ENCODE data around the gene PDZRN3. TPM values are rescaled to one million over a fixed set of nuclear protein-coding genes. Genes with fewer than 3 reads are reported as not detected.

PDZRN3 gene
- total and polyA plus RNA-seq, 2 donors from 2014 or later, result 9.5 to 13.2 TPM

- Histone ChIP-seq H3K9ac (ENCODE audit: low read length in 3 of 3) (no peak overlapping the region), H3K27ac (ENCODE audit: low read depth in 2 of 2, low read length in 2 of 2) (no peak overlapping the region), H3K4me3 (ENCODE audit: low read length in 3 of 3) (peak overlapping the region in 2 of 3 donors; percentile 1 to 39), H3K27me3 (ENCODE audit: control insufficient read depth, insufficient read depth, low read length) (no peaks in the 10 kb centered on the region), H3K36me3 (ENCODE audit: control insufficient read depth in 2 of 3, insufficient read depth in 3 of 3, low read length in 3 of 3) (no peaks in the 10 kb centered on the region), H3K4me1 (ENCODE audit: control insufficient read depth in 2 of 3, insufficient read depth in 2 of 3, low read depth in 1 of 3, low read length in 3 of 3) (peaks cover 7 to 12% (median 9%) of the 10 kb centered on the region in 3 donors), H3K9me3 (ENCODE audit: control insufficient read depth in 2 of 3, insufficient read depth in 1 of 3, low read length in 3 of 3) (no peaks in the 10 kb centered on the region)
- intact Hi-C loops (cut with DNase I), result loop anchor here (5.0 kb wide), 1 partner anchor 331 kb away; no protein-coding TSS in a partner anchor
- no peak for FAIRE-seq
- no peak for TF ChIP-seq CTCF (IDR thresholded peaks at IDR 0.05; ENCODE audit: borderline replicate concordance, extremely low read depth, insufficient read depth)
- peak in 4 of 5 donors; percentile 78 to 83 (median 80) for DNase-seq
These were observed 191.1 kb downstream of the PDZRN3 start for GRCh38 chr3:73433687-73434086.

DNA sequence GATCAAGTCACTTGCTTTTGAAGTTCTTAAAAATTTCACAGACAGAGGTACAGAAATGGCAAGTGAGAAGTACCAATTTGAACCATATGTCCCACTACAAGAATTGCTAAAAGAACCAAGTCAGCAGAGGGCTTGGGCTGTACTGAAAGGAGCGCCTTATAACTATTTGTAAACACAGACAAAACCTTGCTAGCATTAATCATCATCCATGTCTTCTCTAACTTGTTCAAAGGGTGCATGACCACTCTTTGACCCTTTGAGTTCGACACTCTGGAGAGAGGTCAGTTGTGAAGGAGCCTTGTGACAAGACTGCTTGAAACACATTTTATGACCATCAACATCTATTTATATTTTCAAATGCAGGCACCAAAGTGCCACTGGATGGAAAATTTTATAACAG, 191.7 kb downstream of the PDZRN3 start:
- TF ChIP-seq CTCF (IDR thresholded peaks at IDR 0.05; ENCODE audit: borderline replicate concordance, extremely low read depth, insufficient read depth), result no peak
- peak in 1 of 5 donors; percentile 35 for DNase-seq
- no peak for FAIRE-seq
- Histone ChIP-seq H3K4me3 (ENCODE audit: low read length in 3 of 3) (peak overlapping the region in 1 of 3 donors; percentile 1), H3K27ac (ENCODE audit: low read depth in 2 of 2, low read length in 2 of 2) (no peak overlapping the region), H3K9me3 (ENCODE audit: control insufficient read depth in 2 of 3, insufficient read depth in 1 of 3, low read length in 3 of 3) (no peaks in the 10 kb centered on the region), H3K4me1 (ENCODE audit: control insufficient read depth in 2 of 3, insufficient read depth in 2 of 3, low read depth in 1 of 3, low read length in 3 of 3) (peaks cover 7 to 12% (median 9%) of the 10 kb centered on the region in 3 donors), H3K36me3 (ENCODE audit: control insufficient read depth in 2 of 3, insufficient read depth in 3 of 3, low read length in 3 of 3) (no peaks in the 10 kb centered on the region), H3K27me3 (ENCODE audit: control insufficient read depth, insufficient read depth, low read length) (no peaks in the 10 kb centered on the region), H3K9ac (ENCODE audit: low read length in 3 of 3) (no peak overlapping the region)
- intact Hi-C loops (cut with DNase I), result loop anchor here (5.0 kb wide), 1 partner anchor 331 kb away; no protein-coding TSS in a partner anchor

DNA sequence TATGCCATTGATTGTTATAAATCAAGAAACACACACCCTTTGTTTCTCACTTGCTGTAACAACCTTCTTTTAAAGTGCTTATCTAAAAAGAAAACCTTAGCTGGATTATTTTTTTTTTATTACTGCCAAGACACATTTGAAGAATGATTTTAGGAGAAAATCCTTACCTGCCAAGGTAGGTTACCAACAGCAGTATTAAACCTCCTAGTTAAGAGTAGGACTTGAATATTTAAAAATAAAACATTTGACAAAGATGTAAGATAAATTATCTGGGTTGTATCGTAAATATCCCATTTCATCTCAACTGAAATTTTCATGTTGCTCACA, 192.1 kb downstream of the PDZRN3 start:
- FAIRE-seq (no peak), DNase-seq (no peak)
- Histone ChIP-seq H3K36me3 (ENCODE audit: control insufficient read depth in 2 of 3, insufficient read depth in 3 of 3, low read length in 3 of 3) (no peaks in the 10 kb centered on the region), H3K9ac (ENCODE audit: low read length in 3 of 3) (no peak overlapping the region), H3K4me3 (ENCODE audit: low read length in 3 of 3) (no peak overlapping the region), H3K27me3 (ENCODE audit: control insufficient read depth, insufficient read depth, low read length) (no peaks in the 10 kb centered on the region), H3K9me3 (ENCODE audit: control insufficient read depth in 2 of 3, insufficient read depth in 1 of 3, low read length in 3 of 3) (no peaks in the 10 kb centered on the region), H3K27ac (ENCODE audit: low read depth in 2 of 2, low read length in 2 of 2) (no peak overlapping the region), H3K4me1 (ENCODE audit: control insufficient read depth in 2 of 3, insufficient read depth in 2 of 3, low read depth in 1 of 3, low read length in 3 of 3) (peaks cover 7 to 12% (median 9%) of the 10 kb centered on the region in 3 donors)
- intact Hi-C loops (cut with DNase I), result loop anchor here (5.0 kb wide), 1 partner anchor 330 kb away; no protein-coding TSS in a partner anchor
- no peak for TF ChIP-seq CTCF (IDR thresholded peaks at IDR 0.05; ENCODE audit: borderline replicate concordance, extremely low read depth, insufficient read depth)
